ENCODE data around the gene CNBD2. TPM values are rescaled to one million over a fixed set of nuclear protein-coding genes. Genes with fewer than 3 reads are reported as not detected.
"Not testable (repeated sequence)": the region's sequence is repeated elsewhere in the genome, so short reads cannot be mapped to it uniquely, and the experiment has no call there.

CNBD2 gene
- total RNA-seq, 1 experiment from 2014 or later: 3.4 TPM

DNA sequence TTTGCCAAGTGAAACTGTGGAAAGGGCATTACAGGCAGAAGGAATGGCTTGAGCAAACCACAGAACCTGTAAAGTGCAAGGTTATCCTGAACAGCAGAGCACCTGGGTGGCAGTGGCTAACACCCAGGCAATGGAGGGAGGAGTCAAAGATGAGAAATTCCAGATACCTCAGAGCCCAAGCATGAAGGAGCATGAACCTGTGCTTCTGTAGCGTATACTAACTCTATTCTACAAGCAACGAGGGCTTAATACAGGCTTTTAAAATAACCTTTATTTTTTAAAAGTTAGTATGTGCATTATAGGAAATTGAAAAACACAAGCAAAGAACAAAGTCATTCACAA is 77.0 kb downstream of the CNBD2 start:
- no peak for DNase-seq (ENCODE audit: unreplicated experiment)
- BruUV-seq (replicated peaks): no TSS peak
- intact Hi-C loops (cut with micrococcal nuclease): no loop called here
- POLR2A ChIA-PET: interaction anchor here (0.7 to 3.5 kb wide), 4 partner anchors 21 to 42 kb away, joined by 3 to 13 read pairs (median 4); no protein-coding TSS in a partner anchor
- no peak for TF ChIP-seq CTCF (IDR thresholded peaks at IDR 0.05; ENCODE audit: unreplicated experiment)
- Mint-ChIP-seq H3K4me3 (ENCODE audit: unreplicated experiment) (no peak overlapping the region), H3K36me3 (ENCODE audit: insufficient read depth, unreplicated experiment) (peaks cover 53% of the 10 kb centered on the region), H3K27me3 (ENCODE audit: insufficient read depth, unreplicated experiment) (no peaks in the 10 kb centered on the region), H3K27ac (ENCODE audit: low read depth, unreplicated experiment) (no peak overlapping the region), H3K9me3 (ENCODE audit: unreplicated experiment) (no peaks in the 10 kb centered on the region), H3K4me1 (ENCODE audit: insufficient read depth, unreplicated experiment) (peaks cover 14% of the 10 kb centered on the region)
- CTCF ChIA-PET: interaction anchor here (1.3 kb wide), 1 partner anchor 157 kb away, joined by 4 read pairs; no protein-coding TSS in a partner anchor

- ChIA-PET POLR2A (interaction anchor here (0.7 to 3.5 kb wide), 6 partner anchors 20 to 92 kb away, joined by 3 to 13 read pairs (median 4); no protein-coding TSS in a partner anchor), CTCF (interaction anchor here (2.0 kb wide), 1 partner anchor 54 kb away, joined by 7 read pairs; no protein-coding TSS in a partner anchor)
- H3K9me3 Mint-ChIP-seq (ENCODE audit: unreplicated experiment); H3K27me3 Mint-ChIP-seq (ENCODE audit: insufficient read depth, unreplicated experiment); H3K4me3 Mint-ChIP-seq (ENCODE audit: unreplicated experiment); DNase-seq (ENCODE audit: unreplicated experiment); BruUV-seq (replicated peaks); intact Hi-C loops (cut with micrococcal nuclease): not testable (repeated sequence)
- Mint-ChIP-seq H3K36me3 (ENCODE audit: insufficient read depth, unreplicated experiment) (peaks cover 53% of the 10 kb centered on the region), H3K27ac (ENCODE audit: low read depth, unreplicated experiment) (peak overlapping the region; percentile 19), H3K4me1 (ENCODE audit: insufficient read depth, unreplicated experiment) (peaks cover 17% of the 10 kb centered on the region)
These were observed 77.8 kb downstream of the CNBD2 start for GRCh38 chr20:36046073-36046798.

- H3K27ac Mint-ChIP-seq (ENCODE audit: low read depth, unreplicated experiment): peak overlapping the region; percentile 93
- CTCF ChIA-PET: interaction anchor here (0.6 to 1.3 kb wide), 2 partner anchors 80 to 96 kb away, joined by 3 to 5 read pairs; no protein-coding TSS in a partner anchor
These were observed 81.0 kb downstream of the CNBD2 start for GRCh38 chr20:36049408-36049807.

DNA sequence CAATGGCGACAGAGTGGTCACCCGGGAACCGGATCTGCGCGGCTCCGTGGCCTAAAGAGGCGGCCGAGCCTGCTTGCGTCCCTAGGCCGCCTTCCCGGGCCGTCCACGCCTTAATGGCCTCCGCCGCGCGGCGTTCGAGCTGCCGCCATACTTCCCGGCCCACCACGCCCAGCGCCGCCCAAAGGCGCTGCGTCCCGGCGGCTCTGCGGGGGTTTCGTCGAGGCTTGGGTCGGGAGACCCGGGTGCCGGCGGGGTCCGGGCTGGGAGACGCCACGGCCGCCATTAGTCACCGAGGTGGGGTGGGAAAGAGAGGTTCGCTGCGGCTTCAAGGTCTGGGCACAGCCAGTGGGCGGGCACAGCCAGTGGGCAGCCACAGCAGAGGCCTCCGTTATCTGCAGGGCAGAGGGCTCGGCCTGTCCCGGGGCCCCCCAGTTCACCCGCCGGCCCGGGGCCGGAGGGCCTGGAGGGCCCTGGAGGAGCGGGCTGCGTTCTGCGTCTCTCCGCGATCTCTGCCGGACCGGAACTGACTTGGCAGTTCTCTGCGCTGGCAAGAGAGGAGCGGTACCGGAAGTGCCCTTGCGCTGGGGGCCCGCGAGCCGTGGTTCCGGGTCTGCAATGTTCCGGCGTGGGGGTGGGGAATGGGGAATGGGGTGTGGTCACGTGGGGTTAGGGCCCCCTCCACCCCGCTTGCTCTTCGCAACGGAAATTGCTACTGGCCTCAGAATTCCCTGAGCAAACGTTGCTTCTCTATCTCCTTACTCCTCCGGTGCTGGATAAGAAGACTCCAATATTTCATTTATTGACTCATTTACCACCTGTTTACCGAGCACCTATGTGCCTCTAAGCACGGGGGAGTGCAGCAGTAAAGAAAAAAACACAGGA is 82.3 kb downstream of the CNBD2 start:
- ChIA-PET CTCF (interaction anchor here (1.0 to 2.5 kb wide), 3 partner anchors 58 to 97 kb away, joined by 4 to 17 read pairs (median 5); no protein-coding TSS in a partner anchor), POLR2A (interaction anchor here (0.8 to 7.4 kb wide), 22 partner anchors 14 to 308 kb away, joined by 3 to 77 read pairs (median 5); partner anchors contain the start of genes RBM39 and SCAND1)

More at GRCh38 chr20:36049408-36049807, 81.0 kb downstream of the CNBD2 start:
- DNase-seq (ENCODE audit: unreplicated experiment); H3K27me3 Mint-ChIP-seq (ENCODE audit: insufficient read depth, unreplicated experiment); H3K9me3 Mint-ChIP-seq (ENCODE audit: unreplicated experiment); BruUV-seq (replicated peaks); intact Hi-C loops (cut with micrococcal nuclease): not testable (repeated sequence)
- Mint-ChIP-seq H3K4me1 (ENCODE audit: insufficient read depth, unreplicated experiment) (peaks cover 24% of the 10 kb centered on the region), H3K4me3 (ENCODE audit: unreplicated experiment) (peak overlapping the region; percentile 84), H3K36me3 (ENCODE audit: insufficient read depth, unreplicated experiment) (peaks cover 44% of the 10 kb centered on the region)
- POLR2A ChIA-PET: interaction anchor here (0.9 to 7.4 kb wide), 17 partner anchors 15 to 307 kb away, joined by 3 to 77 read pairs (median 5); partner anchors contain the start of genes RBM39 and SCAND1

More for the DNA sequence above, 82.3 kb downstream of the CNBD2 start:
- intact Hi-C loops (cut with micrococcal nuclease): loop anchor here (2.0 to 5.0 kb wide), 2 partner anchors 37 to 56 kb away; no protein-coding TSS in a partner anchor
- no peaks in the 10 kb centered on the region for H3K27me3 Mint-ChIP-seq (ENCODE audit: insufficient read depth, unreplicated experiment)
- H3K27ac Mint-ChIP-seq (ENCODE audit: low read depth, unreplicated experiment): peak overlapping the region; percentile 93
- no peak for TF ChIP-seq CTCF (IDR thresholded peaks at IDR 0.05; ENCODE audit: unreplicated experiment)
- peak; percentile 82 for DNase-seq (ENCODE audit: unreplicated experiment)
- BruUV-seq (replicated peaks): no TSS peak
- H3K4me1 Mint-ChIP-seq (ENCODE audit: insufficient read depth, unreplicated experiment): peaks cover 24% of the 10 kb centered on the region
- peak overlapping the region; percentile 84 for H3K4me3 Mint-ChIP-seq (ENCODE audit: unreplicated experiment)
- peaks cover 32% of the 10 kb centered on the region for H3K36me3 Mint-ChIP-seq (ENCODE audit: insufficient read depth, unreplicated experiment)
- no peaks in the 10 kb centered on the region for H3K9me3 Mint-ChIP-seq (ENCODE audit: unreplicated experiment)

All from MCF 10A (cell line).